A673 (cell line): ENCODE data around the gene OR14C36.

ENCODE experiments used
- EZH2 ChIP-seq: fragments of 200-600 bp; sonication (generic); IDR thresholded peaks from 2 replicates; pipeline ENCODE4 v1.6.1; 2017; ENCODE audit warnings: borderline replicate concordance, low read depth, mild to moderate bottlenecking, mixed read lengths, antibody characterized with exemption, low read length; ENCODE audit not compliant: poor library complexity, severe bottlenecking
- TF ChIP-seq, protein P1 (sequence below): fragments of 300-800, 200-600 bp; sonication (generic); conservative IDR thresholded peaks from 2 replicates; pipeline ENCODE4 v1.5.1; 2017; ENCODE audit warnings: low read depth, mild to moderate bottlenecking, antibody characterized with exemption, low read length, moderate library complexity, mixed read lengths

DNA sequence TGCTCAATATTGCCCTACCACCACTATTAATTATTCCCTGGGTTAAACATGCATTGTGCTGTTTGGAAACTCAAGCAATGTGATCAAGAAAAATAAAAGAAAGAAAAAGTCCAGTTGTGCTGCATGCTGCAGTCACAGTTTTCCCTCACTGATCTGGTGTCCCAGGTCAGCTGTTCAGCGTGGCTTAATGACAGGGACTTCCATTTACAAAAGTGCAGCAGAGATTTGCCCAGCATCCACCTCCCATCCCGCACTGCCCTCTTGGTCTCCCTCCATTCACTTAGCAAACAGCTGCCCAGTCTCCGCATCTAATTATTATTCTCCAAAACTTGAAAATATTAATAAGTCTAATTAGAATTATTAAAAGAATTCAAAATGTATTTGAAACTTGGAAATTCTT is 10.8 kb downstream of the OR14C36 start:
- TF ChIP-seq, protein P1, sequence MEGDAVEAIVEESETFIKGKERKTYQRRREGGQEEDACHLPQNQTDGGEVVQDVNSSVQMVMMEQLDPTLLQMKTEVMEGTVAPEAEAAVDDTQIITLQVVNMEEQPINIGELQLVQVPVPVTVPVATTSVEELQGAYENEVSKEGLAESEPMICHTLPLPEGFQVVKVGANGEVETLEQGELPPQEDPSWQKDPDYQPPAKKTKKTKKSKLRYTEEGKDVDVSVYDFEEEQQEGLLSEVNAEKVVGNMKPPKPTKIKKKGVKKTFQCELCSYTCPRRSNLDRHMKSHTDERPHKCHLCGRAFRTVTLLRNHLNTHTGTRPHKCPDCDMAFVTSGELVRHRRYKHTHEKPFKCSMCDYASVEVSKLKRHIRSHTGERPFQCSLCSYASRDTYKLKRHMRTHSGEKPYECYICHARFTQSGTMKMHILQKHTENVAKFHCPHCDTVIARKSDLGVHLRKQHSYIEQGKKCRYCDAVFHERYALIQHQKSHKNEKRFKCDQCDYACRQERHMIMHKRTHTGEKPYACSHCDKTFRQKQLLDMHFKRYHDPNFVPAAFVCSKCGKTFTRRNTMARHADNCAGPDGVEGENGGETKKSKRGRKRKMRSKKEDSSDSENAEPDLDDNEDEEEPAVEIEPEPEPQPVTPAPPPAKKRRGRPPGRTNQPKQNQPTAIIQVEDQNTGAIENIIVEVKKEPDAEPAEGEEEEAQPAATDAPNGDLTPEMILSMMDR: no peak
- no peak for TF ChIP-seq EZH2
